ENCODE data around the gene NOS1AP. TPM values are rescaled to one million over a fixed set of nuclear protein-coding genes. Genes with fewer than 3 reads are reported as not detected.

The NOS1AP gene
- total RNA-seq, 1 experiment from 2014 or later = 2.6 TPM

DNA sequence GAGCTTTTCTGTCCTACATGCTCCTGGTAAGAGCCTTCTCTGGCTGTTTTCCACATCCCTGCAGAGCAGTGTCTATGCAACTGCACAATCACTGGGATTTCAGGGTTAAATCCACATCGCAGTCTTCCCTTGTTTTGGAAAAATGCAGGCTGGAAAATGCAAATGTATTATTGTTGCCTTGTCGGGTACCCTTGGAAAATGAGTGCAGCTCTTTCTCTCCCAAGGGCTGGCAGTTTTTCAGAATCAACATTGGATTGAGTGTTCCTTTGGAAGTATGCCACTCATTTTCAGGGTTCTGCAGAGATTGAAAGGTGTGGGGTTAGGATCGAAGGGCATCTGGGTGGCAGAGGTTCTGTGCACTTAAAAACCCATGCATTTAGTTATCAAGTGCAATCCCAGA, 3.2 kb downstream of the NOS1AP start:
- TF ChIP-seq, protein P1, sequence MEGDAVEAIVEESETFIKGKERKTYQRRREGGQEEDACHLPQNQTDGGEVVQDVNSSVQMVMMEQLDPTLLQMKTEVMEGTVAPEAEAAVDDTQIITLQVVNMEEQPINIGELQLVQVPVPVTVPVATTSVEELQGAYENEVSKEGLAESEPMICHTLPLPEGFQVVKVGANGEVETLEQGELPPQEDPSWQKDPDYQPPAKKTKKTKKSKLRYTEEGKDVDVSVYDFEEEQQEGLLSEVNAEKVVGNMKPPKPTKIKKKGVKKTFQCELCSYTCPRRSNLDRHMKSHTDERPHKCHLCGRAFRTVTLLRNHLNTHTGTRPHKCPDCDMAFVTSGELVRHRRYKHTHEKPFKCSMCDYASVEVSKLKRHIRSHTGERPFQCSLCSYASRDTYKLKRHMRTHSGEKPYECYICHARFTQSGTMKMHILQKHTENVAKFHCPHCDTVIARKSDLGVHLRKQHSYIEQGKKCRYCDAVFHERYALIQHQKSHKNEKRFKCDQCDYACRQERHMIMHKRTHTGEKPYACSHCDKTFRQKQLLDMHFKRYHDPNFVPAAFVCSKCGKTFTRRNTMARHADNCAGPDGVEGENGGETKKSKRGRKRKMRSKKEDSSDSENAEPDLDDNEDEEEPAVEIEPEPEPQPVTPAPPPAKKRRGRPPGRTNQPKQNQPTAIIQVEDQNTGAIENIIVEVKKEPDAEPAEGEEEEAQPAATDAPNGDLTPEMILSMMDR (conservative IDR thresholded peaks at IDR 0.05; ENCODE audit: low read depth, low read length) = no peak
- TF ChIP-seq EZH2phosphoT487 (IDR thresholded peaks at IDR 0.05; ENCODE audit: borderline replicate concordance, low read length) (no peak), EZH2 (IDR thresholded peaks at IDR 0.05; ENCODE audit: low read length, unreplicated experiment) (no peak)
- CTCF ChIA-PET = no interaction called here
- BruUV-seq (replicated peaks) = no TSS peak
- DNase-seq (no peak), ATAC-seq (no peak)
- Histone ChIP-seq H3F3A (ENCODE audit: low read length, unreplicated experiment) (no peaks in the 10 kb centered on the region), H3K9me2 (replicated peaks; ENCODE audit: low read length) (no peaks in the 10 kb centered on the region), H3K4me2 (ENCODE audit: low read length) (no peak overlapping the region), H3K4me3 (ENCODE audit: low read length) (no peak overlapping the region), H3K36me3 (ENCODE audit: low read depth, low read length) (peaks cover 8% of the 10 kb centered on the region; the same call in 1 of the 2 replicates), H3K79me2 (ENCODE audit: low read length) (peaks cover 9% of the 10 kb centered on the region), H3K27me3 (ENCODE audit: low read length) (no peaks in the 10 kb centered on the region), H2AFZ (ENCODE audit: low read length) (no peak overlapping the region), H4K20me1 (ENCODE audit: low read length) (no peaks in the 10 kb centered on the region), H3K4me1 (ENCODE audit: insufficient read depth, low read length) (peaks cover 35% of the 10 kb centered on the region), H3K9ac (ENCODE audit: low read length) (no peak overlapping the region), H3K27ac (ENCODE audit: low read length) (no peak overlapping the region), H3K9me3 (ENCODE audit: low read length) (no peaks in the 10 kb centered on the region)
- POLR2A ChIA-PET (ENCODE audit: unreplicated experiment) = no interaction called here
- intact Hi-C loops (cut with micrococcal nuclease) = no loop called here

DNA sequence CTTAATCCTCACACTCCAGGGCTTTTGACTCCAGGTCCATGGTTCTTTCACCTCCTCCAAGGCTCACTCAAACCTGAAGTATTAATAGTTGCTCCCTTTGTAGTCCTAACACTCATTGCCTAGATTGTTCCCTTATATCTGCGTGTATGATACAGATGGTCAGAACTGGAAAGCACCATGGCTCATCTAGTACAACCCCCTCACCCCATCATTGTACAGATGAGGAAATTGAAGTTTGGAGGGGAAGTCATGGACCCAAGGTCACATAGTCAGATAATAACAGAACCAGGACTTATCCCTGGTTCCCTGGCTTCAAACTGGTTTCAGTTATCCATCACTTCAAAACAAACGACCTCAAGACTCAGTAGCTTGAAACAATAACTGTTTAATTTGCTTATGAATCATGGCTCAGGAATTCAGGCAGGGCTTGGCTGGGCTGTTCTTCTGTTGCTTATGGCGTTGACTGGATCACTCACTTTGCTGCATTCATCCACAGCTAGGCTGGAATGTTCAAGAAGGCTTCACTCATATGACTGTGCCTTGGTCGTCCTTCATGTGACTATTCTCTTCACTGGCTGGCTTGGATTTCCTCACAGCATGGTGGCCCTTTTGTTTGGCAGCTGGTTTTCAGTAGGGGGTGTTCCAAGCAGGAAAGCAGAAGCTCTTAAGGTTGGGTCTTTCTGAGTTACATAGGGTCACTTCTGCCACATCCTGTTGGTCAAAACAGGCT, 5.0 kb downstream of the NOS1AP start:
- no TSS peak for BruUV-seq (replicated peaks)
- no peaks in the 10 kb centered on the region for H3K27me3 ChIP-seq (ENCODE audit: low read length)
- ChIA-PET POLR2A (ENCODE audit: unreplicated experiment) (no interaction called here), CTCF (no interaction called here)
- H3K36me3 ChIP-seq (ENCODE audit: low read depth, low read length) = peaks cover 8% of the 10 kb centered on the region; the same call in 1 of the 2 replicates
- H2AFZ ChIP-seq (ENCODE audit: low read length) = no peak overlapping the region
- H3K4me1 ChIP-seq (ENCODE audit: insufficient read depth, low read length) = peaks cover 29% of the 10 kb centered on the region
- peak; percentile 35 for DNase-seq
- no peaks in the 10 kb centered on the region for H3F3A ChIP-seq (ENCODE audit: low read length, unreplicated experiment)
- H3K79me2 ChIP-seq (ENCODE audit: low read length) = peaks cover 9% of the 10 kb centered on the region
- no peak for ATAC-seq
- TF ChIP-seq EZH2 (IDR thresholded peaks at IDR 0.05; ENCODE audit: low read length, unreplicated experiment) = no peak
- TF ChIP-seq EZH2phosphoT487 (IDR thresholded peaks at IDR 0.05; ENCODE audit: borderline replicate concordance, low read length) = no peak
- TF ChIP-seq, protein P1 (conservative IDR thresholded peaks at IDR 0.05; ENCODE audit: low read depth, low read length) = no peak
- no peaks in the 10 kb centered on the region for H3K9me2 ChIP-seq (replicated peaks; ENCODE audit: low read length)
- intact Hi-C loops (cut with micrococcal nuclease) = no loop called here
- H3K9ac ChIP-seq (ENCODE audit: low read length) = no peak overlapping the region
- H3K4me3 ChIP-seq (ENCODE audit: low read length) = no peak overlapping the region
- no peaks in the 10 kb centered on the region for H4K20me1 ChIP-seq (ENCODE audit: low read length)
- H3K27ac ChIP-seq (ENCODE audit: low read length) = no peak overlapping the region
- H3K9me3 ChIP-seq (ENCODE audit: low read length) = no peaks in the 10 kb centered on the region
- no peak overlapping the region for H3K4me2 ChIP-seq (ENCODE audit: low read length)

DNA sequence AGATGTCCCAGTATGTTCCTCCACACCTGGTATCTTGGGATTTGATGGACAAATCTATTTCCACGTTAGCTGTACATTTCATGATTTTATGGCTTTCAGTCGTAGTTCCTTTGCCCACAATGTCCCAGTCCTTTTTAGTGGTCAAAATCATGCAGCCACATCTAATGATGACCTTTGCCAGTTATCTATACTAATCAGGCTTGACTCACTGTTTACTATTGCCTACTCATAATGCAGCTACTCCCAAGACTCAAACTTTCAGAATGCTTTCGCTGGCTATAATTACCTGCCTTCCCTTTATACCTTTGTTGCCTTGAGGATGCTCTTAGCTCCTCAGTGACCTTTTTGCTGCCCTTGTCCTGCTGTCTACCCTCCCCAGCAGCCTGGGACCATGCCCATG, 6.4 kb downstream of the NOS1AP start:
- intact Hi-C loops (cut with micrococcal nuclease) = no loop called here
- TF ChIP-seq EZH2 (IDR thresholded peaks at IDR 0.05; ENCODE audit: low read length, unreplicated experiment) = no peak
- TF ChIP-seq, protein P1 (conservative IDR thresholded peaks at IDR 0.05; ENCODE audit: low read depth, low read length) = no peak
- no peak for TF ChIP-seq EZH2phosphoT487 (IDR thresholded peaks at IDR 0.05; ENCODE audit: borderline replicate concordance, low read length)
- CTCF ChIA-PET = interaction anchor here (0.6 kb wide), 1 partner anchor 12 kb away, joined by 14 read pairs; no protein-coding TSS in a partner anchor
- 0 out of 2 replicates have a peak overlapping the region, but pooled peaks have one; percentile 6 for H3K27ac ChIP-seq (ENCODE audit: low read length)
- H2AFZ ChIP-seq (ENCODE audit: low read length) = no peak overlapping the region
- H3K4me2 ChIP-seq (ENCODE audit: low read length) = peak overlapping the region; percentile 59
- no TSS peak for BruUV-seq (replicated peaks)
- no peaks in the 10 kb centered on the region for H3F3A ChIP-seq (ENCODE audit: low read length, unreplicated experiment)
- no peak overlapping the region for H3K9ac ChIP-seq (ENCODE audit: low read length)
- no peaks in the 10 kb centered on the region for H3K9me3 ChIP-seq (ENCODE audit: low read length)
- H3K9me2 ChIP-seq (replicated peaks; ENCODE audit: low read length) = no peaks in the 10 kb centered on the region
- H3K4me1 ChIP-seq (ENCODE audit: insufficient read depth, low read length) = peaks cover 23% of the 10 kb centered on the region
- no peaks in the 10 kb centered on the region for H3K27me3 ChIP-seq (ENCODE audit: low read length)
- POLR2A ChIA-PET (ENCODE audit: unreplicated experiment) = interaction anchor here (0.7 kb wide), 1 partner anchor 266 kb away, joined by 3 read pairs; no protein-coding TSS in a partner anchor
- peak overlapping the region; percentile 6; the same call in 1 of the 2 replicates for H3K4me3 ChIP-seq (ENCODE audit: low read length)
- peaks cover 3% of the 10 kb centered on the region for H3K79me2 ChIP-seq (ENCODE audit: low read length)
- no peaks in the 10 kb centered on the region for H4K20me1 ChIP-seq (ENCODE audit: low read length)
- peak; percentile 87 for DNase-seq
- H3K36me3 ChIP-seq (ENCODE audit: low read depth, low read length) = peaks cover 8% of the 10 kb centered on the region; the same call in 1 of the 2 replicates
- ATAC-seq = peak; percentile 91
